PC-3 (cell line): ENCODE results near the gene C17orf67.

Source experiments
- CTCF ChIP-seq: fragments of 300-600 bp; sonication (generic); conservative IDR thresholded peaks from 2 replicates; pipeline ENCODE4 v1.5.1; 2017; ENCODE audit warnings: antibody characterized with exemption, low read depth, mild to moderate bottlenecking, low read length
- EZH2 ChIP-seq: fragments of 300-600 bp; sonication (generic); IDR thresholded peaks from one replicate; pipeline ENCODE4 v1.6.1; 2017; ENCODE audit warnings: antibody characterized with exemption, mild to moderate bottlenecking, low read length; ENCODE audit not compliant: unreplicated experiment
- EZH2phosphoT487 ChIP-seq: fragments of 300-600 bp; sonication (generic); IDR thresholded peaks from 2 replicates; pipeline ENCODE4 v1.6.1; 2018; ENCODE audit warnings: mild to moderate bottlenecking, antibody characterized with exemption, low read length, borderline replicate concordance

- TF ChIP-seq CTCF (no peak), EZH2 (no peak), EZH2phosphoT487 (no peak)
These were observed 25.2 kb downstream of the C17orf67 start for GRCh38 chr17:56808503-56808902.
